Measurements from ENCODE around the gene MITF. TPM values are rescaled to one million over a fixed set of nuclear protein-coding genes. Genes with fewer than 3 reads are reported as not detected.

Gene MITF
- polyA plus RNA-seq, 1 donor (not counting 4 experiments of a cell fraction or from before 2014, with no cell fraction given), result 2.7 TPM

DNA sequence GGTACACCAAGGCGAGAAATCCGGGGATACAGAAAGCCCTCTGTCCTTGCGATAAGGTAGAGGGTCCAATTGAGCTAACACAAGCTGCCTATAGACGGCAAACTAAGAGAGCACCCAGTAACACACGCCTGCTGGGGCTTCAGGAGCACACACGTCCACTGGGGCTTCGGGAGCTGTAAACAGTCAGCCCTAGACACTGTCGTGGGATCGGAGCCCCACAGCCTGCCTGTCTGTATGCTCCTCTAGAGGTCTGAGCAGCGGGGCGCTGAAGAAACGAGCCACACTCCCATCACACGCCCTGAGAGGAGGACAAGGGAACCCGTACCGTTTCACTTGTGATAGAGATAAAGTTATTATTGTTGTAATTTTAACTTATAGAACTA lies 260.8 kb downstream of the MITF start:
- H3K27ac ChIP-seq (ENCODE audit: control insufficient read depth, insufficient read depth, low read length), result no peak overlapping the region
- H3K9me3 ChIP-seq (ENCODE audit: control insufficient read depth, low read depth, low read length), result no peaks in the 10 kb centered on the region
- TF ChIP-seq EZH2 (IDR thresholded peaks at IDR 0.05; ENCODE audit: low read length), result no peak
- TF ChIP-seq, protein P1, sequence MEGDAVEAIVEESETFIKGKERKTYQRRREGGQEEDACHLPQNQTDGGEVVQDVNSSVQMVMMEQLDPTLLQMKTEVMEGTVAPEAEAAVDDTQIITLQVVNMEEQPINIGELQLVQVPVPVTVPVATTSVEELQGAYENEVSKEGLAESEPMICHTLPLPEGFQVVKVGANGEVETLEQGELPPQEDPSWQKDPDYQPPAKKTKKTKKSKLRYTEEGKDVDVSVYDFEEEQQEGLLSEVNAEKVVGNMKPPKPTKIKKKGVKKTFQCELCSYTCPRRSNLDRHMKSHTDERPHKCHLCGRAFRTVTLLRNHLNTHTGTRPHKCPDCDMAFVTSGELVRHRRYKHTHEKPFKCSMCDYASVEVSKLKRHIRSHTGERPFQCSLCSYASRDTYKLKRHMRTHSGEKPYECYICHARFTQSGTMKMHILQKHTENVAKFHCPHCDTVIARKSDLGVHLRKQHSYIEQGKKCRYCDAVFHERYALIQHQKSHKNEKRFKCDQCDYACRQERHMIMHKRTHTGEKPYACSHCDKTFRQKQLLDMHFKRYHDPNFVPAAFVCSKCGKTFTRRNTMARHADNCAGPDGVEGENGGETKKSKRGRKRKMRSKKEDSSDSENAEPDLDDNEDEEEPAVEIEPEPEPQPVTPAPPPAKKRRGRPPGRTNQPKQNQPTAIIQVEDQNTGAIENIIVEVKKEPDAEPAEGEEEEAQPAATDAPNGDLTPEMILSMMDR (optimal IDR thresholded peaks at IDR 0.05 in 1 of 3, IDR thresholded peaks at IDR 0.05 in 1 of 3, conservative IDR thresholded peaks at IDR 0.05 in 1 of 3; ENCODE audit: extremely low read depth in 1 of 3, insufficient read depth in 2 of 3, low read length in 3 of 3), result no peak
- H3K79me2 ChIP-seq (ENCODE audit: control insufficient read depth, insufficient read depth, low read length), result no peaks in the 10 kb centered on the region
- no peaks in the 10 kb centered on the region for H3K9me1 ChIP-seq (ENCODE audit: control insufficient read depth, extremely low read depth, insufficient read depth, low read length)
- no peaks in the 10 kb centered on the region for H3K36me3 ChIP-seq (ENCODE audit: control insufficient read depth in 2 of 2, extremely low read depth in 1 of 2, insufficient read depth in 2 of 2, low read length in 2 of 2)
- no peaks in the 10 kb centered on the region for H3K27me3 ChIP-seq (ENCODE audit: control insufficient read depth, extremely low read depth, insufficient read depth, low read length)
- no peaks in the 10 kb centered on the region for H4K20me1 ChIP-seq (ENCODE audit: control insufficient read depth, extremely low read depth, insufficient read depth, low read length)
- FAIRE-seq (no peak), DNase-seq (ENCODE audit: low read depth, low spot score) (no peak)
- H3K4me3 ChIP-seq (ENCODE audit: control insufficient read depth in 2 of 3, extremely low read depth in 1 of 3, insufficient read depth in 2 of 3, low read depth in 1 of 3, low read length in 3 of 3), result no peak overlapping the region
- dilution Hi-C loops (cut with MboI; ENCODE audit: extremely low pct_ligation_motif_present, low sequenced_read_pairs), result no loop called here
- H3K4me1 ChIP-seq (ENCODE audit: control insufficient read depth, extremely low read depth, insufficient read depth, low read length), result no peaks in the 10 kb centered on the region
- no peak overlapping the region for H3K4me2 ChIP-seq (ENCODE audit: control insufficient read depth, extremely low read depth, insufficient read depth, low read depth, low read length)
- no peak overlapping the region for H2AFZ ChIP-seq (ENCODE audit: control insufficient read depth, low read length)
- H3K9ac ChIP-seq (ENCODE audit: control insufficient read depth, extremely low read depth, insufficient read depth, low read length), result no peak overlapping the region

DNA sequence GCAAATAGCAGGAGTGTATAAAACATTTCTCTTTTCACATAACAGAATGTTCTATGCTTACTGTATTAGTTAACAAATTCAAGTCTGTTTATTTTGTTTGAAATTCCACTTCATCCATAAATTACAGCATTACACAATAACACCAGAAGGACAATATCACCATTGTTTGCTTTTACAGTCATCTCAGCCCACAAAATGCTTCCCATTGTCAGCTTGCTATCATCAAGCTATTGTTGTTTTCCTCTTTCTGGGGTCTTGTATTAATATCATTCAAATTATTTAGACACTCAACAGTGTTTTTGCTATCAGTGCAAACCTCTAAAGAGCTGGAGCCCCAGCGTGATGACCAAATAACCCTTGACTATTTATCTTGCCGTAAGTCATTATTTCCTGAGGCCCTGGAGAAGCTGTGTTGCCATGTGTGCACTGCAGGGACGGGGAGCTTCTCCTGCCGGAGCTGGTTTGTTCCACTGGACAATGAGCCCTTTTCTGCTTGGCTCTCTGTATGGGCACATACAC lies 261.4 kb downstream of the MITF start:
- dilution Hi-C loops (cut with MboI; ENCODE audit: extremely low pct_ligation_motif_present, low sequenced_read_pairs), result no loop called here
- Histone ChIP-seq H3K79me2 (ENCODE audit: control insufficient read depth, insufficient read depth, low read length) (no peaks in the 10 kb centered on the region), H4K20me1 (ENCODE audit: control insufficient read depth, extremely low read depth, insufficient read depth, low read length) (no peaks in the 10 kb centered on the region), H3K9ac (ENCODE audit: control insufficient read depth, extremely low read depth, insufficient read depth, low read length) (no peak overlapping the region), H3K27ac (ENCODE audit: control insufficient read depth, insufficient read depth, low read length) (no peak overlapping the region), H3K9me1 (ENCODE audit: control insufficient read depth, extremely low read depth, insufficient read depth, low read length) (no peaks in the 10 kb centered on the region), H3K27me3 (ENCODE audit: control insufficient read depth, extremely low read depth, insufficient read depth, low read length) (no peaks in the 10 kb centered on the region), H3K36me3 (ENCODE audit: control insufficient read depth in 2 of 2, extremely low read depth in 1 of 2, insufficient read depth in 2 of 2, low read length in 2 of 2) (no peaks in the 10 kb centered on the region), H3K9me3 (ENCODE audit: control insufficient read depth, low read depth, low read length) (no peaks in the 10 kb centered on the region), H3K4me3 (ENCODE audit: control insufficient read depth in 2 of 3, extremely low read depth in 1 of 3, insufficient read depth in 2 of 3, low read depth in 1 of 3, low read length in 3 of 3) (no peak overlapping the region), H2AFZ (ENCODE audit: control insufficient read depth, low read length) (no peak overlapping the region), H3K4me1 (ENCODE audit: control insufficient read depth, extremely low read depth, insufficient read depth, low read length) (no peaks in the 10 kb centered on the region), H3K4me2 (ENCODE audit: control insufficient read depth, extremely low read depth, insufficient read depth, low read depth, low read length) (no peak overlapping the region)
- FAIRE-seq, result no peak
- DNase-seq (ENCODE audit: low read depth, low spot score), result no peak
- TF ChIP-seq, protein P1 (optimal IDR thresholded peaks at IDR 0.05 in 1 of 3, IDR thresholded peaks at IDR 0.05 in 1 of 3, conservative IDR thresholded peaks at IDR 0.05 in 1 of 3; ENCODE audit: extremely low read depth in 1 of 3, insufficient read depth in 2 of 3, low read length in 3 of 3), result no peak
- no peak for TF ChIP-seq EZH2 (IDR thresholded peaks at IDR 0.05; ENCODE audit: low read length)

Data from keratinocyte (primary cell).